Measurements from ENCODE around the gene LRP11. TPM values are rescaled to one million over a fixed set of nuclear protein-coding genes. Genes with fewer than 3 reads are reported as not detected.

LRP11 gene
- total RNA-seq, 1 experiment from 2014 or later, result 14.8 TPM

GRCh38 chr6:149852180-149852579 is 12.0 kb downstream of the LRP11 start:
- Mint-ChIP-seq H3K27ac (no peak overlapping the region), H3K4me3 (no peak overlapping the region), H3K9me3 (no peaks in the 10 kb centered on the region), H3K27me3 (ENCODE audit: low read depth) (no peaks in the 10 kb centered on the region), H3K36me3 (ENCODE audit: insufficient read depth in 1 of 3, low read depth in 3 of 3) (no peaks in the 10 kb centered on the region), H3K4me1 (peaks cover 20 to 23% of the 10 kb centered on the region in 2 experiments)
- H3K4ac ChIP-seq (ENCODE audit: low read depth, low read length), result no peak overlapping the region
- H2BK20ac ChIP-seq (ENCODE audit: low read depth, low read length, poor library complexity, severe bottlenecking), result no peak overlapping the region
- no peak overlapping the region for H4K8ac ChIP-seq (replicated peaks; ENCODE audit: insufficient read length, low read depth, low read length)
- no peak for DNase-seq
- no peak overlapping the region for H2BK15ac ChIP-seq (ENCODE audit: low read depth, low read length)
- no peak overlapping the region for H2BK12ac ChIP-seq (ENCODE audit: insufficient read length, low read depth, low read length)
- H4K91ac ChIP-seq (ENCODE audit: insufficient read length, low read depth, low read length), result no peak overlapping the region
- no peak overlapping the region for H3K9ac ChIP-seq (ENCODE audit: extremely low read depth, insufficient read length, low read length)
- H3K79me2 ChIP-seq (ENCODE audit: insufficient read depth, low read length), result no peaks in the 10 kb centered on the region
- H3K27me3 ChIP-seq (ENCODE audit: insufficient read depth, low read length), result no peaks in the 10 kb centered on the region
- no peak overlapping the region for H3K4me2 ChIP-seq (ENCODE audit: insufficient read depth, insufficient read length, low read length)
- no peak overlapping the region for H3K56ac ChIP-seq (ENCODE audit: insufficient read length, low read depth, low read length)
- H3K9me3 ChIP-seq (ENCODE audit: control insufficient read depth, low read depth, low read length), result no peaks in the 10 kb centered on the region
- H3K23ac ChIP-seq (ENCODE audit: insufficient read length, low read depth, low read length), result no peak overlapping the region
- H3K14ac ChIP-seq (ENCODE audit: insufficient read depth, low read length), result no peak overlapping the region
- H2BK5ac ChIP-seq (ENCODE audit: insufficient read length, low read length), result no peak overlapping the region
- no peak overlapping the region for H2AK5ac ChIP-seq (ENCODE audit: insufficient read length, low read length)
- no peaks in the 10 kb centered on the region for H3K23me2 ChIP-seq (ENCODE audit: insufficient read length, low read depth, low read length, poor library complexity, severe bottlenecking)
- H3K4me1 ChIP-seq (ENCODE audit: insufficient read depth, low read length), result no peaks in the 10 kb centered on the region; the same call in 1 of the 2 replicates
- H4K5ac ChIP-seq (ENCODE audit: insufficient read length, low read depth, low read length), result no peak overlapping the region
- no peak overlapping the region for H2BK120ac ChIP-seq (ENCODE audit: low read depth, low read length, poor library complexity, severe bottlenecking)
- no CpG with 5 or more reads among the region's 6 CpGs for WGBS (ENCODE audit: extremely low coverage, insufficient read length, low lambda C conversion rate)
- no peaks in the 10 kb centered on the region for H4K20me1 ChIP-seq (ENCODE audit: control insufficient read depth, insufficient read depth, insufficient read length)
- no peaks in the 10 kb centered on the region for H3K79me1 ChIP-seq (ENCODE audit: insufficient read depth, low read depth, low read length, poor library complexity, severe bottlenecking)
- no peak overlapping the region for H3K18ac ChIP-seq (ENCODE audit: insufficient read length, low read depth, low read length)
- H3K27ac ChIP-seq (ENCODE audit: insufficient read length, low read depth, low read length), result no peak overlapping the region
- no peak for TF ChIP-seq CTCF (conservative IDR thresholded peaks at IDR 0.05)
- no peak overlapping the region for H2AFZ ChIP-seq (ENCODE audit: low read length)
- H3T11ph ChIP-seq (ENCODE audit: low read length), result no peak overlapping the region

Data from H9 (cell line).